Spleen (tissue), 7 donors: ENCODE results near the gene CHRNA4.

Experiments used
- POLR2A ChIP-seq, 3 donors: fragments of 450-650 bp; IDR thresholded peaks; one replicate each; pipeline ENCODE4 v1.5.1; 2017; ENCODE audit warnings: antibody characterized with exemption in 3 of 3, mild to moderate bottlenecking in 1 of 3
- TF ChIP-seq, protein P1 (sequence below), 11 experiments: fragments of 200-600 bp in 7 of 11; fragments of 450-650 bp in 4 of 11; sonication (generic) in 4 of 11; IDR thresholded peaks in 8 of 11; conservative IDR thresholded peaks in 3 of 11; 1 replicate in 7 of 11; 2 replicates in 4 of 11; pipeline versions ENCODE4 v1.4.0 to v1.8.0; 2016 to 2021; ENCODE audit warnings: antibody characterized with exemption in 11 of 11, inconsistent platforms in 4 of 11, mild to moderate bottlenecking in 1 of 11
- donor health status: DM: no; HTN: no; CAD: no; lungs with moderate emphysema.
- donor health status: DM: no; HTN: no; CAD: no.
- donor health status: DM: no; HTN: no; CAD: no.

DNA sequence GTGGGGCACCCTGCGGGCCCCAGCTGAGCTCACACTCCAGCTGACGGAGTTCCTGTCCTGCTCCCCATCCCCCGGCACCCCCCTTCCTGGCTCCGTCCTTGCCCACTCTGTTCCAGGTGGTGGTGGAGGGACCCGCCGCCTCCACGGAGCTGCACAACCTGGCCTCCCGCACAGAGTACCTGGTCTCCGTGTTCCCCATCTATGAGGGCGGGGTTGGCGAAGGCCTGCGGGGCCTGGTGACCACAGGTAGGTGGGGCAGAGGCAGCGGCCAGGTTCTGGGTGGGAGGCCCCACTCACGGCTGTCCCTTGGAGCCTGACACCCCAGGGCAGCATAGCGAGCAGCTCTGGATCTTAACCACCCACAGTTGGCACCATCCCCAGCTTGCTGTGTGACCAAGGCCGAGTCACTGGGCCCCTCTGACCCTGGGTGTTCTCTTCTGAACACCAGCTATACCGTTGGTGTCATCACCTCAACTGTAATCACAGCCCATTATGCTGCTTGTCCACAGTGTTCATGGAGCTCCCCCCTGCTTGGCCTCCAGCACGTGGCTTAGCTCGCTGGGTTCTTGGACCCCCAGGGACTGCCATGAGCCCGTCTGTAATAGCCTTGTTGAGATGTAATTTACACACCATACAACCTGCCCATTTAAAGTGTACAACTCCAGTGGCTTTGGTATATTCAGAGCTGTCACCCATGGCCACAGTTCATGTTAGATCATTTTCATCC lies 50.7 kb downstream of the CHRNA4 start:
- TF ChIP-seq, protein P1, sequence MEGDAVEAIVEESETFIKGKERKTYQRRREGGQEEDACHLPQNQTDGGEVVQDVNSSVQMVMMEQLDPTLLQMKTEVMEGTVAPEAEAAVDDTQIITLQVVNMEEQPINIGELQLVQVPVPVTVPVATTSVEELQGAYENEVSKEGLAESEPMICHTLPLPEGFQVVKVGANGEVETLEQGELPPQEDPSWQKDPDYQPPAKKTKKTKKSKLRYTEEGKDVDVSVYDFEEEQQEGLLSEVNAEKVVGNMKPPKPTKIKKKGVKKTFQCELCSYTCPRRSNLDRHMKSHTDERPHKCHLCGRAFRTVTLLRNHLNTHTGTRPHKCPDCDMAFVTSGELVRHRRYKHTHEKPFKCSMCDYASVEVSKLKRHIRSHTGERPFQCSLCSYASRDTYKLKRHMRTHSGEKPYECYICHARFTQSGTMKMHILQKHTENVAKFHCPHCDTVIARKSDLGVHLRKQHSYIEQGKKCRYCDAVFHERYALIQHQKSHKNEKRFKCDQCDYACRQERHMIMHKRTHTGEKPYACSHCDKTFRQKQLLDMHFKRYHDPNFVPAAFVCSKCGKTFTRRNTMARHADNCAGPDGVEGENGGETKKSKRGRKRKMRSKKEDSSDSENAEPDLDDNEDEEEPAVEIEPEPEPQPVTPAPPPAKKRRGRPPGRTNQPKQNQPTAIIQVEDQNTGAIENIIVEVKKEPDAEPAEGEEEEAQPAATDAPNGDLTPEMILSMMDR (IDR thresholded peaks at IDR 0.05 in 8 of 11, conservative IDR thresholded peaks at IDR 0.05 in 3 of 11): no peak
- TF ChIP-seq POLR2A (IDR thresholded peaks at IDR 0.05): no peak
